Adrenal gland (tissue), 12 donors: ENCODE data around the gene RPTOR. TPM values are rescaled to one million over a fixed set of nuclear protein-coding genes. Genes with fewer than 3 reads are reported as not detected.
"Not testable (repeated sequence)": the region's sequence is repeated elsewhere in the genome, so short reads cannot be mapped to it uniquely, and the experiment has no call there.

Source experiments
- DNase-seq, 7 donors: peaks; one replicate each; pipeline ENCODE4 v3.0.0-alpha.2; 2019 to 2020
- H3K27ac ChIP-seq, 5 donors: fragments of 200-600 bp; sonication (generic) in 4 of 5; 1 replicate in 3 of 5; 2 replicates in 2 of 5; pipeline versions ENCODE4 v1.5.1 to v1.8.0; 2016 to 2020; ENCODE audit warnings: mild to moderate bottlenecking in 1 of 5
- H3K27me3 ChIP-seq: fragments of 200-600 bp; 2 replicates; pipeline ENCODE4 v1.8.0; 2021
- H3K36me3 ChIP-seq, 2 donors: fragments of 200-600 bp; replicated peaks in 1 of 2; 1 replicate in 1 of 2; 2 replicates in 1 of 2; pipeline versions ENCODE4 v1.5.1 to v1.8.0; 2018 to 2022
- H3K4me1 ChIP-seq, 2 donors: fragments of 200-600 bp; replicated peaks in 1 of 2; 1 replicate in 1 of 2; 2 replicates in 1 of 2; pipeline versions ENCODE4 v1.5.1 to v1.8.0; 2018 to 2021
- H3K4me3 ChIP-seq, 4 donors: fragments of 200-600 bp; sonication (generic) in 3 of 4; one replicate each; pipeline ENCODE4 v1.5.1; 2016 to 2018
- H3K9me3 ChIP-seq, 3 donors: fragments of 200-600 bp; sonication (generic) in 1 of 3; replicated peaks in 1 of 3; 1 replicate in 2 of 3; 2 replicates in 1 of 3; pipeline versions ENCODE4 v1.5.1 to v1.8.0; 2016 to 2021
- CTCF ChIP-seq, 6 experiments: fragments of 450-650 bp in 4 of 6; fragments of 200-600 bp in 2 of 6; sonication (generic) in 1 of 6; IDR thresholded peaks; 1 replicate in 5 of 6; 2 replicates in 1 of 6; pipeline versions ENCODE4 v1.5.1 to v1.8.0; 2016 to 2021; ENCODE audit warnings: antibody characterized with exemption in 6 of 6, mild to moderate bottlenecking in 2 of 6, moderate library complexity in 1 of 6
- POLR2A ChIP-seq, 2 donors: fragments of 450-650 bp; IDR thresholded peaks; one replicate each; pipeline ENCODE4 v1.6.1; 2017; ENCODE audit warnings: antibody characterized with exemption in 2 of 2, mild to moderate bottlenecking in 2 of 2, moderate library complexity in 1 of 2
- WGBS, 4 donors: extraction: QIAGEN DNeasy Blood & Tissue Kit in 2 of 4; methylation state at CpG; one replicate each; pipeline versions ENCODE4 v1.1.5 to v1.1.7; 2013 to 2017; 5-methylcytosine and 5-hydroxymethylcytosine counted together
- intact Hi-C, 2 donors: fragments of 100-400 bp; cut with DNase I; formaldehyde crosslinking; loops; one replicate each; pipeline versions ENCODE4 v1.14.1 to v1.15.0; 2022 to 2023
- polyA plus RNA-seq, 3 donors: library from polyadenylated mRNA; stranded (reverse); fragments of 200-250 nt in 2 of 3; fragments of 350-450 nt in 1 of 3; fragmentation: Illumina TruSeq in 1 of 3; extraction: RNeasy Lipid Tissue Mini Kit (QIAGEN cat#74804) in 1 of 3; gene quantifications; one replicate each; pipeline ENCODE4 v1.2.3, GENCODE V29; 2013 to 2014
- total RNA-seq, 9 donors: library from RNA; depleted of rRNA in 4 of 9; stranded (reverse); fragments of >200 nt in 4 of 9; fragments of 120-200 nt in 1 of 9; fragmentation: NEBNext Ultra II Directional in 1 of 9; extraction: Animal tissue kit (Norgen Biotek cat#: 25700) in 1 of 9; gene quantifications; one replicate each; pipeline versions ENCODE4 v1.1.0 to v1.2.4, GENCODE V29; 2013 to 2023
- donor health status: healthy with polysubstance abuse.
- donor health status: Bipolar disorder and iron deficiency.
- donor health status: DM: yes; HTN: yes; CAD: no.
- donor health status: DM: no; HTN: no; CAD: no.
- donor health status: DM: no; HTN: no; CAD: no.
- donor health status: DM: yes; HTN: yes; CAD: no.

Gene RPTOR
- total and polyA plus RNA-seq, 12 donors, result 9.7 to 53.3 (median 29.7) TPM

GRCh38 chr17:80529904-80530292 lies 14.7 kb upstream of the RPTOR start:
- H3K27me3 ChIP-seq, result no peaks in the 10 kb centered on the region
- H3K4me3 ChIP-seq, result no peak overlapping the region
- no peak for TF ChIP-seq POLR2A (IDR thresholded peaks at IDR 0.05)
- TF ChIP-seq CTCF (IDR thresholded peaks at IDR 0.05), result no peak
- no peaks in the 10 kb centered on the region for H3K36me3 ChIP-seq
- no peak for DNase-seq
- H3K4me1 ChIP-seq, result no peaks in the 10 kb centered on the region
- H3K27ac ChIP-seq, result no peak overlapping the region
- no peaks in the 10 kb centered on the region for H3K9me3 ChIP-seq
- intact Hi-C loops, result no loop called here
- 69 to 76% (median 71%) methylated on average over 6 of the region's 6 CpGs for WGBS, 4 donors

GRCh38 chr17:80531400-80531799 lies 13.2 kb upstream of the RPTOR start:
- Histone ChIP-seq H3K4me3 (no peak overlapping the region), H3K9me3 (no peaks in the 10 kb centered on the region), H3K36me3 (no peaks in the 10 kb centered on the region), H3K27ac (no peak overlapping the region), H3K4me1 (no peaks in the 10 kb centered on the region), H3K27me3 (no peaks in the 10 kb centered on the region)
- TF ChIP-seq POLR2A (IDR thresholded peaks at IDR 0.05), result no peak
- TF ChIP-seq CTCF (IDR thresholded peaks at IDR 0.05), result no peak
- 61 to 75% (median 70%) methylated on average over 7 of the region's 7 CpGs for WGBS, 4 donors
- intact Hi-C loops, result no loop called here
- no peak for DNase-seq

GRCh38 chr17:80537386-80537785 lies 7.3 kb upstream of the RPTOR start:
- H3K27ac ChIP-seq, H3K36me3 ChIP-seq, DNase-seq, intact Hi-C loops, H3K27me3 ChIP-seq, H3K9me3 ChIP-seq, H3K4me1 ChIP-seq, H3K4me3 ChIP-seq: not testable (repeated sequence)
- 91 to 98% (median 91%) methylated on average over 7 to 30 of the region's 30 CpGs for whole genome bisulfite sequencing, 4 donors

- H3K4me1 ChIP-seq, result peaks cover 0 to 6% of the 10 kb centered on the region in 2 donors
- no peaks in the 10 kb centered on the region for H3K9me3 ChIP-seq
- WGBS, 4 donors, result 79 to 89% (median 83%) methylated on average over 13 to 14 of the region's 14 CpGs
- H3K27me3 ChIP-seq, result no peaks in the 10 kb centered on the region
- no peak for DNase-seq
- H3K4me3 ChIP-seq, result no peak overlapping the region
- no peaks in the 10 kb centered on the region for H3K36me3 ChIP-seq
- TF ChIP-seq POLR2A (IDR thresholded peaks at IDR 0.05) (no peak), CTCF (IDR thresholded peaks at IDR 0.05) (no peak)
- no peak overlapping the region for H3K27ac ChIP-seq
- intact Hi-C loops, result no loop called here
Measured at GRCh38 chr17:80538484-80538883, 6.2 kb upstream of the RPTOR start.

GRCh38 chr17:80539022-80539641 lies 5.5 kb upstream of the RPTOR start:
- no peaks in the 10 kb centered on the region for H3K27me3 ChIP-seq
- 8 to 26% (median 17%) methylated on average over 12 of the region's 12 CpGs for WGBS, 4 donors
- DNase-seq, result peak in 3 of 7 donors; percentile 24 to 37 (median 25)
- H3K27ac ChIP-seq, result no peak overlapping the region
- peaks cover 0 to 6% of the 10 kb centered on the region in 2 donors for H3K4me1 ChIP-seq
- no peak overlapping the region for H3K4me3 ChIP-seq
- no peaks in the 10 kb centered on the region for H3K9me3 ChIP-seq
- H3K36me3 ChIP-seq, result no peaks in the 10 kb centered on the region
- intact Hi-C loops, result no loop called here
- TF ChIP-seq POLR2A (IDR thresholded peaks at IDR 0.05) (no peak), CTCF (IDR thresholded peaks at IDR 0.05) (no peak)
